Epithelial cell of esophagus (primary cell): Measurements from ENCODE around the gene NCOA5.

Experiments
- DNase-seq: peaks from one replicate; pipeline ENCODE4 v3.0.0; 2010; ENCODE audit warnings: low read depth
- H3K4me3 ChIP-seq: 2 replicates; pipeline ENCODE4 v1.5.1; 2011; ENCODE audit warnings: mild to moderate bottlenecking, low read length, control low read depth
- TF ChIP-seq, protein P1 (sequence below): IDR thresholded peaks from 2 replicates; pipeline ENCODE4 v1.5.1; 2011; ENCODE audit warnings: low read depth, mild to moderate bottlenecking, low read length, control low read depth, inconsistent platforms; ENCODE audit not compliant: insufficient read depth; ENCODE audit errors: missing control alignments

Gene NCOA5

DNA sequence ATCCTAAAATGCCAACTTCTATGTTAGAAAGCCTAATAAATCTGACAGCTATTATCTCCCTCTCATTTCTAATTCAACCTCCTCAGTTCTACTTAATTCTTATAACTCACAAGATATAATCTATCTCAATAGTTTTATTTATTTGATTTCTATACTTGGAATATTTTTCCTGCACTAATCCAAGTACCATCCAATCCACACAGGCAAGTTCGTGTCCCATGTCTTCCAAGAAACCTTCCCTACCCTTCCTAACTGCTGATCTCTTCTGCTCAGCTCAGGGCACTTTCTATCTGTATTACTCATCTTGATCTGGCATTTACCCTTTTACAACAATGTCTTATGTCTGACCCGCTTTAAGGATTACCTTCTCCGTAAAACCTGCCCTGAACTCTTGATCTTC is 18.2 kb downstream of the NCOA5 start:
- DNase-seq = no peak
- TF ChIP-seq, protein P1, sequence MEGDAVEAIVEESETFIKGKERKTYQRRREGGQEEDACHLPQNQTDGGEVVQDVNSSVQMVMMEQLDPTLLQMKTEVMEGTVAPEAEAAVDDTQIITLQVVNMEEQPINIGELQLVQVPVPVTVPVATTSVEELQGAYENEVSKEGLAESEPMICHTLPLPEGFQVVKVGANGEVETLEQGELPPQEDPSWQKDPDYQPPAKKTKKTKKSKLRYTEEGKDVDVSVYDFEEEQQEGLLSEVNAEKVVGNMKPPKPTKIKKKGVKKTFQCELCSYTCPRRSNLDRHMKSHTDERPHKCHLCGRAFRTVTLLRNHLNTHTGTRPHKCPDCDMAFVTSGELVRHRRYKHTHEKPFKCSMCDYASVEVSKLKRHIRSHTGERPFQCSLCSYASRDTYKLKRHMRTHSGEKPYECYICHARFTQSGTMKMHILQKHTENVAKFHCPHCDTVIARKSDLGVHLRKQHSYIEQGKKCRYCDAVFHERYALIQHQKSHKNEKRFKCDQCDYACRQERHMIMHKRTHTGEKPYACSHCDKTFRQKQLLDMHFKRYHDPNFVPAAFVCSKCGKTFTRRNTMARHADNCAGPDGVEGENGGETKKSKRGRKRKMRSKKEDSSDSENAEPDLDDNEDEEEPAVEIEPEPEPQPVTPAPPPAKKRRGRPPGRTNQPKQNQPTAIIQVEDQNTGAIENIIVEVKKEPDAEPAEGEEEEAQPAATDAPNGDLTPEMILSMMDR = no peak
- H3K4me3 ChIP-seq = no peak overlapping the region

- H3K4me3 ChIP-seq = no peak overlapping the region
- no peak for DNase-seq
- TF ChIP-seq, protein P1 = no peak
Observed at GRCh38 chr20:46070215-46070900, 19.4 kb downstream of the NCOA5 start.

DNA sequence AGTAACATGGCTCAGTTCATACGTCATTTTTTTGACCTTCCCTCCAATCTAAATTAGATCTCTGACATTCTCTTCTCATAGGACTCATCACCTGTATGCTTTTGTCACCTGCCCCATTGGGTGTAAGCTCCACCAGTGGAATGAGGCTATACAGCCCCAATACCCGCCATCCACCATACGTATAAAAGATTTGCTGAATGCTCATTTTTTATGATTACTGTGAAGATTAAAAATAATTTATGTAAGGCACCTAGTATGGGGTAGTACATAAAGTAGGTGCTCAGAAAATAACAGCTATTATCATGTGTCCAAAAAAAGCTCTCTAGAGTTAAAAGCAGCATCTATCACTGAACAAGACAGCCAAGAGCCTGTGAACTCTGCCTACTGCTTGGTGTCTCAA is 24.1 kb downstream of the NCOA5 start:
- TF ChIP-seq, protein P1 = no peak
- H3K4me3 ChIP-seq = no peak overlapping the region
- DNase-seq = no peak

- no peak for DNase-seq
- TF ChIP-seq, protein P1 = no peak
- no peak overlapping the region for H3K4me3 ChIP-seq
Observed at GRCh38 chr20:46065006-46065405, 24.8 kb downstream of the NCOA5 start.

GRCh38 chr20:46063652-46064054 is 26.1 kb downstream of the NCOA5 start:
- no peak overlapping the region for H3K4me3 ChIP-seq
- DNase-seq = no peak
- TF ChIP-seq, protein P1 = no peak

- TF ChIP-seq, protein P1 = no peak
- DNase-seq = no peak
- no peak overlapping the region for H3K4me3 ChIP-seq
Observed at GRCh38 chr20:46063151-46063550, 26.6 kb downstream of the NCOA5 start.

GRCh38 chr20:46062621-46063020 is 27.1 kb downstream of the NCOA5 start:
- H3K4me3 ChIP-seq = no peak overlapping the region
- TF ChIP-seq, protein P1 = no peak
- no peak for DNase-seq
